ENCODE data around the gene BLVRA. TPM values are rescaled to one million over a fixed set of nuclear protein-coding genes. Genes with fewer than 3 reads are reported as not detected.

The BLVRA gene
- total and polyA plus RNA-seq, 10 of the 15 experiments (the other 5 are each of a cell fraction or from before 2014, with no cell fraction given), result 63.3 to 198 (median 102) TPM

GRCh38 chr7:43834463-43835251, 76.2 kb downstream of the BLVRA start (continued):
- TF ChIP-seq CUX1 (IDR thresholded peaks at IDR 0.05; ENCODE audit: insufficient replicate concordance, low read depth, low read length), result no peak
- TF ChIP-seq POLR2AphosphoS5 (IDR thresholded peaks at IDR 0.05; ENCODE audit: low read length), result peak; percentile 44; the same call in 1 of the 2 replicates
- TF ChIP-seq MYB (IDR thresholded peaks at IDR 0.05; ENCODE audit: borderline replicate concordance, low read depth, low read length), result no peak
- no peak for TF ChIP-seq ZNF622 (IDR thresholded peaks at IDR 0.05)
- no peak for TF ChIP-seq BRCA1 (IDR thresholded peaks at IDR 0.05; ENCODE audit: low read depth, low read length)
- TF ChIP-seq STAT3 (IDR thresholded peaks at IDR 0.05; ENCODE audit: low read depth, low read length), result no peak
- no peak for TF ChIP-seq PAX5 (IDR thresholded peaks at IDR 0.05; ENCODE audit: borderline replicate concordance, low read depth, low read length)
- TF ChIP-seq ZBTB4 (CRISPR knock-in tag; IDR thresholded peaks at IDR 0.05), result no peak
- TF ChIP-seq USF1 (IDR thresholded peaks at IDR 0.05; ENCODE audit: borderline replicate concordance, extremely low read length, insufficient read depth, low read depth, low read length), result peak; percentile 34
- no peak for TF ChIP-seq CHD2 (IDR thresholded peaks at IDR 0.05; ENCODE audit: borderline replicate concordance, low read depth, low read length)
- no peak for TF ChIP-seq HDAC6 (IDR thresholded peaks at IDR 0.05; ENCODE audit: unreplicated experiment)
- peak; percentile 87 for TF ChIP-seq DPF2 (IDR thresholded peaks at IDR 0.05)
- TF ChIP-seq EGR1 (IDR thresholded peaks at IDR 0.05; ENCODE audit: borderline replicate concordance in 1 of 2, low read depth in 2 of 2, low read length in 2 of 2), result no peak
- TF ChIP-seq ATF3 (IDR thresholded peaks at IDR 0.05; ENCODE audit: borderline replicate concordance, extremely low read depth, low read depth, low read length), result no peak
- no peak for TF ChIP-seq WRNIP1 (IDR thresholded peaks at IDR 0.05; ENCODE audit: borderline replicate concordance, low read depth, low read length)
- TF ChIP-seq TCF12 (IDR thresholded peaks at IDR 0.05; ENCODE audit: low read depth, low read length), result peak; percentile 46; the same call in 1 of the 2 replicates
- TF ChIP-seq HDAC2 (IDR thresholded peaks at IDR 0.05), result no peak
- TF ChIP-seq NFXL1 (IDR thresholded peaks at IDR 0.05; ENCODE audit: borderline replicate concordance), result no peak
- TF ChIP-seq ETV6 (conservative IDR thresholded peaks at IDR 0.05 in 1 of 2, IDR thresholded peaks at IDR 0.05 in 1 of 2; ENCODE audit: borderline replicate concordance in 1 of 2, low read depth in 1 of 2), result peak in 1 of 2 experiments; percentile 53; a peak in 1 of 4 replicates
- peak; percentile 96 for TF ChIP-seq RELA (IDR thresholded peaks at IDR 0.05; ENCODE audit: borderline replicate concordance, partially characterized antibody)

All from GM12878 (cell line).